H54 (cell line): ENCODE results near the gene CLK4.

Experiments used
- DNase-seq: peaks from one replicate; pipeline ENCODE4 v3.0.0; 2011; ENCODE audit warnings: low spot score, mixed read lengths; ENCODE audit not compliant: insufficient read length
- FAIRE-seq: peaks from 3 replicates; lab custom pipeline; 2011; peaks lifted over from hg19 to GRCh38; lab: Jason Lieb, UNC
- POLR2A ChIP-seq: IDR thresholded peaks from 2 replicates; pipeline ENCODE4 v1.6.1; 2011; ENCODE audit warnings: low read depth, mild to moderate bottlenecking, low read length

The CLK4 gene

GRCh38 chr5:178572617-178573016 lies 54.2 kb downstream of the CLK4 start:
- no peak for FAIRE-seq
- no peak for DNase-seq
- no peak for TF ChIP-seq POLR2A

- DNase-seq = no peak
- TF ChIP-seq POLR2A = no peak
- no peak for FAIRE-seq
Observed at GRCh38 chr5:178569485-178569884, 57.4 kb downstream of the CLK4 start.

GRCh38 chr5:178564811-178565550 lies 61.9 kb downstream of the CLK4 start:
- TF ChIP-seq POLR2A = no peak
- no peak for FAIRE-seq
- no peak for DNase-seq

DNA sequence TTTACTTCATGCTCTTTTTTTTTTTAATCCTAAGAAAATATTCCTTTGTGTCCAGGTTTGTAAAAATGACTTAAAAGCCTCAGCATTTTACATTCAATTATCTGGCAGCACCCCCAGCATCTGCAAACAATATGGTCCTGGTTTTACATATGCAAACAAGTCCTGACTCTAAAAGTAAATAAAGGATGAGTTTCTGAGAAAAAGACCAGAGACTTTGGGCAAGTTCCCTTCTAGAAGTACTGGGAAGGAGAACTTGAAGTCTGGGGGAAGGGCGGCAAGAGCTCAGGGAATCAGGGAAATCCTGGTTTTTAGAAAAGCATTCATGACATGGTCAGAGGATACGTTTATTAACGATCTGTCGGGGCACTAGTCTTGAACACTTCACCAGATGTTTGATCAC lies 62.5 kb downstream of the CLK4 start:
- FAIRE-seq (no peak), DNase-seq (no peak)
- no peak for TF ChIP-seq POLR2A

- TF ChIP-seq POLR2A = no peak
- DNase-seq (no peak), FAIRE-seq (no peak)
Observed at GRCh38 chr5:178563621-178564020, 63.2 kb downstream of the CLK4 start.

- TF ChIP-seq POLR2A = no peak
- no peak for DNase-seq
- FAIRE-seq = no peak
Observed at GRCh38 chr5:178561746-178562264, 65.0 kb downstream of the CLK4 start.

GRCh38 chr5:178560911-178561310 lies 65.9 kb downstream of the CLK4 start:
- no peak for FAIRE-seq
- TF ChIP-seq POLR2A = no peak
- DNase-seq = no peak

- no peak for TF ChIP-seq POLR2A
- DNase-seq (no peak), FAIRE-seq (no peak)
Observed at GRCh38 chr5:178557416-178557815, 69.4 kb downstream of the CLK4 start.

- no peak for FAIRE-seq
- DNase-seq = no peak
- no peak for TF ChIP-seq POLR2A
Observed at GRCh38 chr5:178555771-178556211, 71.1 kb downstream of the CLK4 start.

DNA sequence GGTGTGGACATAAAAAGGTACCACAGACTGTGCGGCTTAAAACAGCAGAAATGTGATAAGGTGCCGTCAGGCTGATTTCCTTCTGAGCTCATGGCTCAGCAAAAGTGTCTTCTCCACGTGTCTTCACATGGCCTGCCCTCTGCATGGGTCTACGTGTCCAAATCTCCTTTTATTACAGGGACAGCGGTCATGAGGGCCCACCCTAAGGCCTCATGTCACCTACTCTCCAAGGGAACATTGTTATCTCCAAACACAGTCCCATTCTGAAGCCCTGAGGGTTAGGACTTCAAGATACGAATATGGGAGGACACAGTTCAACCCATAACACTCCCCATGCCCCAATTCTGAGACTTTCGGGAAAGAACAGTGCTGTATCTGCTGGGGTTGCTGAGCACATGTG lies 71.8 kb downstream of the CLK4 start:
- DNase-seq = no peak
- TF ChIP-seq POLR2A = no peak
- FAIRE-seq = no peak

GRCh38 chr5:178554311-178554710 lies 72.5 kb downstream of the CLK4 start:
- DNase-seq = no peak
- TF ChIP-seq POLR2A = no peak
- FAIRE-seq = no peak

DNA sequence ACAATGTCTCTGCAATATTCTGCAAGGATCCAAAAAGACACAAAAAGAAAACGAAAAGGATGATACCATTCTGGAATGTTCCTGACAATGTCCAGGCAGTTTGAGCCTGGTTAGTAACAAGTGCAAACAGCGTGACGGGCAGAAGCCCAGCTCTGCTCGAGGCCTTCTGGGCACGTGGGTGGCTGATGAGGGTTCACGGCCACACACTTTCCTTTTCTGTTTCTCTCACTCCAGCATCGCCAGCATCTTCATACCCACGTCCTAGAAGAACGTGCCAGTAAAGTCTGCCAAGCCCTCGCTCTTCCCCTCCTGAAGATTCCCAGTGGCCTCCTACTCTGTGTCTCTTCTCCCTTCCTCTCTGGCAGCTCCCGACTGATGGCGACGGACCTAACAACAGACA lies 73.3 kb downstream of the CLK4 start:
- TF ChIP-seq POLR2A = no peak
- no peak for FAIRE-seq

More for the DNA sequence above, 73.3 kb downstream of the CLK4 start:
- DNase-seq = no peak
